Vagina (tissue), 2 donors: ENCODE data around the gene ZNF142. TPM values are rescaled to one million over a fixed set of nuclear protein-coding genes. Genes with fewer than 3 reads are reported as not detected.

ENCODE experiments used
- DNase-seq, 2 donors: peaks; one replicate each; pipeline ENCODE4 v3.0.0-alpha.2; 2017; ENCODE audit errors: extremely low spot score in 2 of 2
- H3K27ac ChIP-seq: fragments of 200-600 bp; sonication (generic); one replicate; pipeline ENCODE4 v1.5.1; 2019
- H3K27me3 ChIP-seq: fragments of 200-600 bp; sonication (generic); one replicate; pipeline ENCODE4 v1.5.1; 2019
- H3K36me3 ChIP-seq, 2 donors: fragments of 200-600 bp; sonication (generic); one replicate each; pipeline ENCODE4 v1.5.1; 2017 to 2019
- H3K4me1 ChIP-seq: fragments of 200-600 bp; sonication (generic); one replicate; pipeline ENCODE4 v1.5.1; 2019
- H3K4me3 ChIP-seq, 2 donors: fragments of 200-600 bp; sonication (generic); 1 replicate in 1 of 2; 2 replicates in 1 of 2; pipeline ENCODE4 v1.5.1; 2016 to 2019
- H3K9me3 ChIP-seq: fragments of 200-600 bp; sonication (generic); one replicate; pipeline ENCODE4 v1.5.1; 2019
- CTCF ChIP-seq, 3 experiments: fragments of 450-650 bp in 2 of 3; fragments of 200-600 bp in 1 of 3; sonication (generic) in 1 of 3; IDR thresholded peaks; one replicate each; pipeline ENCODE4 v1.5.1; 2017 to 2019; ENCODE audit warnings: antibody characterized with exemption in 3 of 3, mild to moderate bottlenecking in 2 of 3, moderate library complexity in 2 of 3
- POLR2A ChIP-seq, 2 donors: fragments of 450-650 bp; IDR thresholded peaks; one replicate each; pipeline ENCODE4 v1.6.1; 2017; ENCODE audit warnings: antibody characterized with exemption in 2 of 2, mild to moderate bottlenecking in 2 of 2, moderate library complexity in 2 of 2
- POLR2AphosphoS5 ChIP-seq, 2 donors: sonication (generic); formaldehyde crosslinking; IDR thresholded peaks; one replicate each; pipeline ENCODE4 v1.9.0; 2017; ENCODE audit warnings: antibody characterized with exemption in 2 of 2, mild to moderate bottlenecking in 2 of 2, low read depth in 1 of 2; ENCODE audit not compliant: insufficient read depth in 1 of 2
- intact Hi-C: fragments of 100-400 bp; cut with DNase I; formaldehyde crosslinking; loops from one replicate; pipeline ENCODE4 v1.15.1; 2023
- total RNA-seq: library from RNA; depleted of rRNA; stranded (reverse); fragments of >200 nt; gene quantifications from one replicate; pipeline ENCODE4 v1.2.3, GENCODE V29; 2016

Gene ZNF142
- total RNA-seq, 1 donor from 2014 or later = 22.8 TPM

DNA sequence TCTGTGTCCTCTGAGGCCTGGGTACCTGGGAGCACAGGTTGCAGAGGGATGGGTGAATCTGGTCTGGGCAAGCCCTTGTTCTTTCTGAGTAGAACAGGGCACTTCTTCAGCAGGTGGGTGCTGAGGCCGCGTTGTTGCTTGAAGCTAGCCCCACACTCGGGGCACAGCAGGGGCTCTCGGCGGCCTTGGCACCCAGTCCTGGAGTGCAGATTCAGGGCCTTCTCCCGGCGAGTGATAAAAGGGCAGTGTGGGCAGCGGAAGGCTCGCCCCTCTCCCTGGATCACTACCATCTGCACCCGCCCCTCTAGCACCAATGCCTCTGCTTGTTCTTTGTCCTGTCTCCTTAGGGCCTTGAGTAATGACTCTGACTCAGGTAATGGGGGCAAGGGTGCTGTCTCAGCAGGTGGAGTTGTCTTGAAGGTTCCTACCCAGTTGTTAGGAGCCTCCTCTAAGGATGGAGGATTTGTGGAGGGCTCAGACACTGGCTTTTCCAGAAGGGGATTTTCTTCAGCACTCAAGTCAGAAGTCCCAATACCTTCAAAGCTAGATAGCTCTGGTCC, 15.6 kb downstream of the ZNF142 start:
- Histone ChIP-seq H3K36me3 (peaks cover 0 to 84% of the 10 kb centered on the region in 2 donors), H3K27me3 (no peaks in the 10 kb centered on the region)

GRCh38 chr2:218642786-218643185, 16.6 kb downstream of the ZNF142 start:
- no peaks in the 10 kb centered on the region for H3K27me3 ChIP-seq
- no peaks in the 10 kb centered on the region for H3K4me1 ChIP-seq
- H3K4me3 ChIP-seq = no peak overlapping the region
- no peak for DNase-seq
- H3K9me3 ChIP-seq = no peaks in the 10 kb centered on the region
- peaks cover 0 to 84% of the 10 kb centered on the region in 2 donors for H3K36me3 ChIP-seq
- no peak overlapping the region for H3K27ac ChIP-seq
- intact Hi-C loops = loop anchor here (10.0 kb wide), 1 partner anchor 238 kb away; no protein-coding TSS in a partner anchor
- TF ChIP-seq CTCF (IDR thresholded peaks at IDR 0.05) (no peak), POLR2A (IDR thresholded peaks at IDR 0.05) (no peak)

More for the DNA sequence above, 15.6 kb downstream of the ZNF142 start:
- H3K4me3 ChIP-seq = no peak overlapping the region
- H3K27ac ChIP-seq = no peak overlapping the region
- no peaks in the 10 kb centered on the region for H3K4me1 ChIP-seq
- H3K9me3 ChIP-seq = no peaks in the 10 kb centered on the region
- DNase-seq = no peak
- intact Hi-C loops = loop anchor here (10.0 kb wide), 1 partner anchor 239 kb away; no protein-coding TSS in a partner anchor
- TF ChIP-seq POLR2A (IDR thresholded peaks at IDR 0.05) (no peak), POLR2AphosphoS5 (IDR thresholded peaks at IDR 0.05; ENCODE audit: insufficient read depth in 1 of 2, low read depth in 1 of 2) (no peak), CTCF (IDR thresholded peaks at IDR 0.05) (no peak)

GRCh38 chr2:218642121-218642656, 17.2 kb downstream of the ZNF142 start:
- Histone ChIP-seq H3K4me3 (no peak overlapping the region), H3K27me3 (no peaks in the 10 kb centered on the region), H3K27ac (no peak overlapping the region), H3K9me3 (no peaks in the 10 kb centered on the region), H3K36me3 (peaks cover 0 to 86% of the 10 kb centered on the region in 2 donors), H3K4me1 (no peaks in the 10 kb centered on the region)
- intact Hi-C loops = loop anchor here (10.0 kb wide), 1 partner anchor 237 kb away; no protein-coding TSS in a partner anchor
- no peak for TF ChIP-seq CTCF (IDR thresholded peaks at IDR 0.05)
- TF ChIP-seq POLR2A (IDR thresholded peaks at IDR 0.05) = no peak
- no peak for TF ChIP-seq POLR2AphosphoS5 (IDR thresholded peaks at IDR 0.05; ENCODE audit: insufficient read depth in 1 of 2, low read depth in 1 of 2)
- DNase-seq = no peak

- H3K36me3 ChIP-seq = peaks cover 0 to 85% of the 10 kb centered on the region in 2 donors
Measured at GRCh38 chr2:218638372-218638771, 21.1 kb downstream of the ZNF142 start.

More at GRCh38 chr2:218638372-218638771, 21.1 kb downstream of the ZNF142 start:
- DNase-seq = no peak
- Histone ChIP-seq H3K4me3 (no peak overlapping the region), H3K4me1 (no peaks in the 10 kb centered on the region), H3K27ac (no peak overlapping the region), H3K27me3 (no peaks in the 10 kb centered on the region), H3K9me3 (no peaks in the 10 kb centered on the region)
- intact Hi-C loops = no loop called here
- TF ChIP-seq CTCF (IDR thresholded peaks at IDR 0.05) (no peak), POLR2AphosphoS5 (IDR thresholded peaks at IDR 0.05; ENCODE audit: insufficient read depth in 1 of 2, low read depth in 1 of 2) (no peak), POLR2A (IDR thresholded peaks at IDR 0.05) (no peak)
